HPDE6-E6E7 (cell line): ENCODE data around the gene DNM3.

Experiments used
- DNase-seq: peaks from one replicate; pipeline ENCODE4 v3.0.0; 2011; ENCODE audit warnings: missing footprints; ENCODE audit errors: extremely low spot score

The DNM3 gene

GRCh38 chr1:172453607-172454006 is 612.3 kb downstream of the DNM3 start:
- no peak for DNase-seq

GRCh38 chr1:172455451-172455850 is 614.2 kb downstream of the DNM3 start:
- no peak for DNase-seq

GRCh38 chr1:172456344-172456769 is 615.1 kb downstream of the DNM3 start:
- DNase-seq = no peak

- DNase-seq = no peak
Observed at GRCh38 chr1:172457479-172458130, 616.3 kb downstream of the DNM3 start.

- peak; percentile 46 for DNase-seq
Observed at GRCh38 chr1:172460177-172460576, 618.9 kb downstream of the DNM3 start.

- no peak for DNase-seq
Observed at GRCh38 chr1:172460887-172461315, 619.6 kb downstream of the DNM3 start.
